ENCODE results near the gene ZNF680.
A peak's percentile ranks its signal among the peaks of the same experiment; 100 is the strongest.

ZNF680 gene

DNA sequence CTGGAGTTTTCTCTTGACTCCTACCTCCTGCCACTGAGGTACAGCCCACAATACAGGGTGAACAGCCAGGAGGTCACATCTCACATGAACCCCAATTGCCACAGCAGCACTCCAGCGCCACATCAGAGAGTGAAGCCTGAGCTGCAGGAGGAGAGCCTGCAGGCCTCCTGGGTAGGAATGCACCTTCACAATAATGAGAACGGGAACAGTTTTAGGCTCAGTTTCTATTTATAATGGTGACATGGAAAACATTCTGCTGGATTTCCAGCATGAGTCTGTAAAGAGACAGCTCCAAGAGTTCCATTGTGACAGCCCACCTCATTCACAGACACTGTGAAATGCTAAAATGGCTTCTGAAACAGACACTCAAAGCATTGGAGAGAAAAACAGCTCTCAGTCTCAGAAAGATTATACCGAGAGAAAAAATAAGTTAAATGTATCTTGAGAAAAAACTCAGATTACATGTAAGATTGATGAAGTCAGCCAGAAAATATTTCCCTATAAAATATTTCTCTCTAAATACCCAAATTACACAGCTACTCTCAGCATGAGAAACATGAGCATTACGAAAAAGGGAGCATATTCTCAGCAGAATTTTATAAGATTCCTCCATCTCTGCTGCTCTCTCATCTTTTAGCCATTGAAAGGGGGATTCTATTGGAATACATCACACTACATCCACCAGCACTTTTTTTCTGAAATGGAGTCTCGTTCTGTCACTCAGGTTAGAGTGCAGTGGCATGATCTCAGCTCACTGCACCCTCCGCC lies 11.3 kb downstream of the ZNF680 start:
- Histone ChIP-seq H3K36me3 (ENCODE audit: low read depth) (peaks cover 63% of the 10 kb centered on the region), H3K4me1 (ENCODE audit: insufficient read depth, poor library complexity, severe bottlenecking) (no peaks in the 10 kb centered on the region), H3K4me3 (ENCODE audit: severe bottlenecking) (no peak overlapping the region), H3K27ac (ENCODE audit: poor library complexity, severe bottlenecking) (no peak overlapping the region), H3K9me3 (ENCODE audit: severe bottlenecking) (peaks cover 7% of the 10 kb centered on the region), H3K27me3 (ENCODE audit: insufficient read depth, poor library complexity, severe bottlenecking) (no peaks in the 10 kb centered on the region)
- ATAC-seq (ENCODE audit: low read depth) (no peak), DNase-seq (ENCODE audit: low spot score) (no peak)
- no peak for TF ChIP-seq CTCF (IDR thresholded peaks at IDR 0.05; ENCODE audit: poor library complexity, severe bottlenecking)

- DNase-seq (ENCODE audit: low spot score), result no peak
- no peaks in the 10 kb centered on the region for H3K27me3 ChIP-seq (ENCODE audit: insufficient read depth, poor library complexity, severe bottlenecking)
- no peak overlapping the region for H3K4me3 ChIP-seq (ENCODE audit: severe bottlenecking)
- no peak for ATAC-seq (ENCODE audit: low read depth)
- no peak overlapping the region for H3K27ac ChIP-seq (ENCODE audit: poor library complexity, severe bottlenecking)
- TF ChIP-seq CTCF (IDR thresholded peaks at IDR 0.05; ENCODE audit: poor library complexity, severe bottlenecking), result no peak
- no peaks in the 10 kb centered on the region for H3K4me1 ChIP-seq (ENCODE audit: insufficient read depth, poor library complexity, severe bottlenecking)
- peaks cover 4% of the 10 kb centered on the region for H3K9me3 ChIP-seq (ENCODE audit: severe bottlenecking)
- H3K36me3 ChIP-seq (ENCODE audit: low read depth), result peaks cover 74% of the 10 kb centered on the region
Observed at GRCh38 chr7:64544010-64544409, 18.9 kb downstream of the ZNF680 start.

DNA sequence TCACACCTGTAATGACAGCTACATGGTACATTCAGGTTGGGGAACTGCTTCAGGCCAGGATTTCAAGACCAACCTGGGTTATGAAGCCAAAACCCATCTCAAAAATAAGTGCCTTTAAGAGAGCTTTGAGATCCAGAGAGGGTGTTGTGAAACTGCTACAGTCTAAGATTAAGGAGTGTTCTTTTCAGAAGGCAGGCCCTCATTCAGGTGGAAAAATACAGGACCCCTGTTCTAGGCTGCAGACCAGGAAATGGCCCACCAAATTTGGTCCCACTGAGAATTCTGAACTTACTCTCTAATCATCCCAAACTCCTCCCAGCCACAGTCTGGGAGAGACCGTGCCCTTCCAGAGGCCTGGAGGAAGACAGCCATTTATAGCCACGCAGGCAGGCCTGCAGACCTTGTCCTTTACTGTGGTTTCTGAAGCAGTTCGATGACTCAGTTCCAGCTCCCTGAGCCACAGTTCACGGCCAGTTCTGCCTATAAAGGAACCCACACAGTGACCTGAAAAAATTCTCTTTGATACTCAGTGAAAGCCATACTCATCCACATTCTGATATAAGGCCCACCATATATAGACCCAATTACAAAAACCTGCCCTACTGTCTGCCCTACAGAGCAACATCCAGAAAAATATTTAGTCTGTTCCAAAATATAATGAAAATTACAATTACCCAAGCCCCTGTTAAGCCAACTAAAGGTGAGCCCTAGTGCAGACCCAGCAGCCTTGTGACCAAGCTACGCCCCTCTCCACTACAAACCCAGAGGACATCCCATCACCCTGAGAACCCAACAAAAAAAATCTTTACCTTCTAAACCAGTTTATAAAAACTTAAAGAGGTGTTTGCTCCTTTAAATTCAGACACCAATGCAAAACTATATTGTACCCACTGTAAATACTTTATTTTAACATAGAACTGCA lies 21.2 kb downstream of the ZNF680 start:
- no peaks in the 10 kb centered on the region for H3K27me3 ChIP-seq (ENCODE audit: insufficient read depth, poor library complexity, severe bottlenecking)
- no peak overlapping the region for H3K27ac ChIP-seq (ENCODE audit: poor library complexity, severe bottlenecking)
- DNase-seq (ENCODE audit: low spot score), result no peak
- peaks cover 13% of the 10 kb centered on the region for H3K9me3 ChIP-seq (ENCODE audit: severe bottlenecking)
- no peak overlapping the region for H3K4me3 ChIP-seq (ENCODE audit: severe bottlenecking)
- TF ChIP-seq CTCF (IDR thresholded peaks at IDR 0.05; ENCODE audit: poor library complexity, severe bottlenecking), result no peak
- peak; percentile 56 for ATAC-seq (ENCODE audit: low read depth)
- peaks cover 81% of the 10 kb centered on the region for H3K36me3 ChIP-seq (ENCODE audit: low read depth)
- H3K4me1 ChIP-seq (ENCODE audit: insufficient read depth, poor library complexity, severe bottlenecking), result no peaks in the 10 kb centered on the region

- no peaks in the 10 kb centered on the region for H3K4me1 ChIP-seq (ENCODE audit: insufficient read depth, poor library complexity, severe bottlenecking)
- H3K36me3 ChIP-seq (ENCODE audit: low read depth), result peaks cover 82% of the 10 kb centered on the region
- no peaks in the 10 kb centered on the region for H3K27me3 ChIP-seq (ENCODE audit: insufficient read depth, poor library complexity, severe bottlenecking)
- no peak overlapping the region for H3K27ac ChIP-seq (ENCODE audit: poor library complexity, severe bottlenecking)
- H3K9me3 ChIP-seq (ENCODE audit: severe bottlenecking), result peaks cover 24% of the 10 kb centered on the region
- DNase-seq (ENCODE audit: low spot score) (no peak), ATAC-seq (ENCODE audit: low read depth) (no peak)
- no peak for TF ChIP-seq CTCF (IDR thresholded peaks at IDR 0.05; ENCODE audit: poor library complexity, severe bottlenecking)
- no peak overlapping the region for H3K4me3 ChIP-seq (ENCODE audit: severe bottlenecking)
Observed at GRCh38 chr7:64533756-64534155, 29.1 kb downstream of the ZNF680 start.
